LNCaP clone FGC (cell line): Measurements from ENCODE around the gene KIF17.

ENCODE experiments used
- DNase-seq: peaks from one replicate; pipeline ENCODE4 v3.0.0-alpha.2; 2011; ENCODE audit warnings: low read depth
- H3K4me3 ChIP-seq: 2 replicates; pipeline ENCODE4 v1.5.1; 2011; ENCODE audit warnings: mild to moderate bottlenecking, low read depth, low read length, control low read depth
- TF ChIP-seq, protein P1 (sequence below): IDR thresholded peaks from 2 replicates; pipeline ENCODE4 v1.5.1; 2012; ENCODE audit warnings: mild to moderate bottlenecking; ENCODE audit not compliant: control insufficient read depth, insufficient read depth; ENCODE audit errors: extremely low read depth

KIF17 gene

DNA sequence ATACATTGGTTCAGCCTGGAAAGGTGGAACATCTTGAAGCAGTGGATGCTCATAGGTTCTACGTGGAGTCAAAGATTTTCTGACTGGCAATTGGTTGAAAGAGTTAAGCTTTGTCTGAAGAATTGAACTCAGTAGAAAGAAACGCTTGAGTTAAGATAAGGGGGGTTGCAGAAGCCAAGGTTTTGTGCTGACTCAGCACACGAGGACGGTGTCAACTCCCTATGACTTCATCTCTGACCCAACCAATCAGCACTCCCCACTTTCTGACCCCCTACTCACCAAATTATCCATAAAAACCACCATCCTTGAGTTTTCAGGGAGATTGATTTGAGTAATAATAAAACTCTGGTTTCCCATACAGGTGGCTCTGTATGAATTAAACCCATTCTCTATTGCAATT, 87.1 kb downstream of the KIF17 start:
- DNase-seq, result no peak
- TF ChIP-seq, protein P1, sequence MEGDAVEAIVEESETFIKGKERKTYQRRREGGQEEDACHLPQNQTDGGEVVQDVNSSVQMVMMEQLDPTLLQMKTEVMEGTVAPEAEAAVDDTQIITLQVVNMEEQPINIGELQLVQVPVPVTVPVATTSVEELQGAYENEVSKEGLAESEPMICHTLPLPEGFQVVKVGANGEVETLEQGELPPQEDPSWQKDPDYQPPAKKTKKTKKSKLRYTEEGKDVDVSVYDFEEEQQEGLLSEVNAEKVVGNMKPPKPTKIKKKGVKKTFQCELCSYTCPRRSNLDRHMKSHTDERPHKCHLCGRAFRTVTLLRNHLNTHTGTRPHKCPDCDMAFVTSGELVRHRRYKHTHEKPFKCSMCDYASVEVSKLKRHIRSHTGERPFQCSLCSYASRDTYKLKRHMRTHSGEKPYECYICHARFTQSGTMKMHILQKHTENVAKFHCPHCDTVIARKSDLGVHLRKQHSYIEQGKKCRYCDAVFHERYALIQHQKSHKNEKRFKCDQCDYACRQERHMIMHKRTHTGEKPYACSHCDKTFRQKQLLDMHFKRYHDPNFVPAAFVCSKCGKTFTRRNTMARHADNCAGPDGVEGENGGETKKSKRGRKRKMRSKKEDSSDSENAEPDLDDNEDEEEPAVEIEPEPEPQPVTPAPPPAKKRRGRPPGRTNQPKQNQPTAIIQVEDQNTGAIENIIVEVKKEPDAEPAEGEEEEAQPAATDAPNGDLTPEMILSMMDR, result no peak
- H3K4me3 ChIP-seq, result no peak overlapping the region

DNA sequence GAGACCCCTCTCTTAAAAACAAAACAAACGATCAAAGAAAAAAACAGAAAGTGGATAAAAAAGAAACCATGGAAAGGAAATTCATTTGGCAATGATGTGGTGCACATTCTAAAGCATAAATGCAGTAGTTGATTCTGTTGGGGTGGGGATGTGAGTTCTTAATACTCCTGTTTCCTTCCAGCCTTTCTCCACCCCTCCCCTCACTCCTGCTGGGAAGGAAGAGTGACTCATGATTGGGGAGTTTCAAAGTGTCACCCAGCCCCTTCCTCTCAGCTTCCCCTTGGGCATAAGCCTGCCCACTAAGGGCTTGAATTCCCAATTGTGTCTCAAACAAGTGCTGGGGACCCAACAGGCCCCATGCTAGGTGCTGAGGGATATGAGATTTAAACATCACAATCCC, 91.3 kb downstream of the KIF17 start:
- no peak overlapping the region for H3K4me3 ChIP-seq
- DNase-seq, result no peak
- TF ChIP-seq, protein P1, result no peak

DNA sequence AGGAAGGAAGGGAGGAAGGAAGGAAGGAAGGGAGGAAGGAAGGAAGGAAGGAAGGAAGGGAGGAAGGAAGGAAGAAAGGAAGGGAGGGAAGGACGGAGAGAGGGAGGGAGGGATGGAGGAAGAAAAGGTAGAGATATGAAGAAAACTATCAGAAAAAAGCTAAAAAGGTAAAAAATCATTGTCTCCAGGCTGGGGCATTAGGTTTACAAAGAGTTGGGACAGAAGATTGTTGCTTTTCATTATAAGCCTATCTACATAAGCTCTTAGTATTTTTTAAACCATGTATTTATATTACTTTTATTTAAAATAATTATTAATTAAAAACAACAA, 91.7 kb downstream of the KIF17 start:
- H3K4me3 ChIP-seq, result no peak overlapping the region
- TF ChIP-seq, protein P1, result no peak
- DNase-seq, result no peak

DNA sequence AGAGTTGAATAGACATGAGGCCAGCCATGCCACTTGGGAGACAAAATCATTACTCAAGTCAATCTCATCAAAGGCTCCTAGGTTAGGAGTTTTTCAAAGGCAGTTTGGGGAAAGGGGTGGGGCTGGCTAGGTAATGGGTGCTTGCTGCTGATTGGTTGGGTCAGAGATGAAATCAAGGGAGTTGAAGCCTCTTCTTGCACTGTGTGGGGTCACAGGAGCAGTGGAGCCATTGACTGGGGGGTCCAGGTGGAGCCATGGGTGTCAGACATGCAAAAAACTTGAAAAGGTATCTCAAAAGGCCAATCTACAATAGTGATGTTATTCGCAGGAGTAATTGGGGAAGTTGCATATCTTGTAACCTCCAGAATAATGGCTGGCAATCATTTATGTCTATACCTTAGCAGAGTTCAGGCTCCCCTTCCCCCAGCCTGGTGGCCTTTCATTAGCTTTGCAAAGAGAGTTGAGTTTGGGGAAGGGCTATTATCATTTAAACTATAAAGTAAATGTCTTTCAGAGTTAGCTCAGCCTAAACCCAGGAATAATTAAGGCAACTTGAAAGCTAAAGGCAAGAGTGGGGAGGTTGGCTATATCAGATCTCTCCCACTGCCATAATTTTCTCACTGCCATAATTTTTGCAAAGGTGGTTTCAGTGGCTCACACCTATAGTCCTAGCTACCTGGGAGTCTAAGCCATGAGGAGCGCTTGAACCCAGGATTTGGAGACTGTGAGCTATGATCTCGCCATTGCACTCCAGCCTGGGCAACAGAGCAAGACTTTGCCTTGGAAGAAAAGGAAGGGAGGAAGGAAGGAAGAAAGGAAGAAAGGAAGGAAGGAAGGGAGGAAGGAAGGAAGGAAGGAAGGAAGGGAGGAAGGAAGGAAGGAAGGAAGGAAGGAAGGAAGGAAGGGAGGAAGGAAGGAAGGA, 92.4 kb downstream of the KIF17 start:
- no peak for DNase-seq
- TF ChIP-seq, protein P1, result no peak

DNA sequence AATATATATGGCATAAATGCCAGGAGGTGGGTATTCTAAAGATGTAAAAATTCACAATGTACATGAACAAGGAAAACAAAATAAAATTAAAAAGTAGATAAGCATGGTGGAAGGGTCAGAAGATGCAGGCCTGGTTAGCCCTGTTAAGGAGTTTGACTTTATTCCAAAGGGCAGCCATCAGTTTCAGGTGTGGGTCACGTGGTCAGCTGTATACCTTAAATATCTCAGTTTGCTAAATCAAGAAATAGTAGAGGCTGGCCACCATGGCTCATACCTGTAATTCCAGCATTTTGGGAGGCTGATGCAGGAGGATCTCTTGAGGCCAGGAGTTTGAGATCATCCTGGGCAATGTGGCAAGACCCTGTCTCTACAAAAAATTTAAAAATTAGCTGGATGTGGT, 93.1 kb downstream of the KIF17 start:
- DNase-seq, result no peak
- TF ChIP-seq, protein P1, result no peak
- H3K4me3 ChIP-seq, result no peak overlapping the region

More for the DNA sequence above, 92.4 kb downstream of the KIF17 start:
- H3K4me3 ChIP-seq, result no peak overlapping the region

DNA sequence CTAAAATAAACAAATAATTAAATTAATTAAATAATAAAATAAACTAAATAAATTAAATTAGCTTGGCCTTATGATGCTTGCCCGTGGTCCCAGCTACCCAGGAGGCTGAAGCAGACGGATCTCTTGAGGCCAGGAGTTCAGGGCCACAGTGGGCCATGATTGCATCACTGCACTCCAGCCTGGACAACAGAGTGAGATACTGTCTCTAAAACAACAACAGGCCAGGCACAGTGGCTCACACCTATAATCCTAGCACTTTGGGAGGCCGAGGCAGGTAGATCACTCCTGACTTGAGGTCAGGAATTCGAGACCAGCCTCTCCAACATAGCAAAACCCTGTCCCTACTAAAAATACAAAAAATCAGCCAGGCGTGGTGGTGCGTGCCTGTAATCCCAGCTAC, 96.8 kb downstream of the KIF17 start:
- no peak for DNase-seq
- TF ChIP-seq, protein P1, result no peak
- no peak overlapping the region for H3K4me3 ChIP-seq

DNA sequence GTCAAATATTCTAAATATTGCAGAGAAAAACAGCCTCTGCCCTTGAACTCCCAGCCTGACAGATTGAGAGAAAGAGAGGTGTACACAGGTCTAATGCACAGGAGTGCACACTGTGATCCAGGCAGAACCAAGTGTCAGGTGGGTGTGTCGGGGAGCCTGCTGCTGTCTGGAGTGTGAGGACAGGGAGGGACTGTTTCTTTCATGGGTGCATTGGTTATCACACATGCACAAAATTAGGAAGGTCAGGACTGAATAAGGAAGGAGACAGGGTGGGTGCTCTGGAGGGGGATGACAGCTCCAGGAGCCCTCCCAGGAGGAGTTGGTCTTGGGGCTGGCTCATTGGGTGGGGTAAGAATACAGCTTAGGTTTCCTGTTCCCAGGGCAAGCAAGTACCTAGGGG, 97.8 kb downstream of the KIF17 start:
- TF ChIP-seq, protein P1, result no peak
- no peak for DNase-seq

More for the DNA sequence above, 97.8 kb downstream of the KIF17 start:
- H3K4me3 ChIP-seq, result no peak overlapping the region
